C4-2B (cell line): ENCODE data around the gene PDE4D.

ENCODE experiments used
- H3K27ac ChIP-seq: fragments of 450-650 bp; 2 replicates; pipeline ENCODE4 v1.5.1; 2017
- ZFX ChIP-seq: fragments of 450-650 bp; IDR thresholded peaks from 2 replicates; pipeline ENCODE4 v1.6.1; 2017
- TF ChIP-seq, protein P1 (sequence below): fragments of 450-650 bp; conservative IDR thresholded peaks from 2 replicates; pipeline ENCODE4 v1.5.1; 2017; ENCODE audit warnings: mild to moderate bottlenecking

The PDE4D gene

DNA sequence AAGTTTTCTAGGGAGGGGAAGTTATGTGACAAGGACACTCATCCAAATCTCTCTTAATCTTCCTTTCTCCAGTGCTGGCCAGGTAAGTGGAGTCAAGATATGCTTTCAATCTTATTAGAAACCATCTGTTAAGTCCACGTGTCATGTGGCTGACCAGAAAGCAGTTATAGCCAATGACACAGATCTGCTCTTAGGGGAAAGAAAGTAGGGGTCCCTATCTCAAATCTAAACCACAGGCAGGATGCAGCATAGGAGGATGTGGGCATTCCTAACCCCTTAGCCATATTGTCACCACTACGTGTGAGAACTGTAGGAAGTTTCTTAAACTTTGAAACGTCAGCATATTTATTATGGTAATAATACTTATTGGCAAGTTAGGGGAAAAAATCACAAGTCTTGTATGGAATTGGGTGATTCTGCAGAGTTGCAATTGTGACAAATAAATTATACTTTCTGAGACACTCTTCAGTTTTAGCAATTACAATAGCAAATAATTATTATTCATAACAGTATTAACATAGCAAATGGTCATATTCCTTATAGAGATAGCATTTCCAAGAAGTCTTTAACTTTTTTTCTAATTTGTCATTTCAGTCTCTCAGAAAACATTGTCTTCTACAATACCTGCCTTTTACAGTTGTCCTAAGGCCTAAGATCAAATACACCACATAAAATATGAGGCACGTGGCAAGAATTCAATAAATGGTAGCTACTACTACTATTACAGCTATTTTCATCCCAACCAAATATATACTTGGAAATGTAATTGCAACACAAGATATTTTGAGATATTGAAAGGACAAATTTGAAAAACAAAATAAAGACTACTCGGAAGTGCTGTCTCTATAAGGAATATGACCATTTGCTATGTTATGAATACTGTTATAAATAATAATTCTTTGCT lies 236.9 kb downstream of the PDE4D start:
- TF ChIP-seq, protein P1, sequence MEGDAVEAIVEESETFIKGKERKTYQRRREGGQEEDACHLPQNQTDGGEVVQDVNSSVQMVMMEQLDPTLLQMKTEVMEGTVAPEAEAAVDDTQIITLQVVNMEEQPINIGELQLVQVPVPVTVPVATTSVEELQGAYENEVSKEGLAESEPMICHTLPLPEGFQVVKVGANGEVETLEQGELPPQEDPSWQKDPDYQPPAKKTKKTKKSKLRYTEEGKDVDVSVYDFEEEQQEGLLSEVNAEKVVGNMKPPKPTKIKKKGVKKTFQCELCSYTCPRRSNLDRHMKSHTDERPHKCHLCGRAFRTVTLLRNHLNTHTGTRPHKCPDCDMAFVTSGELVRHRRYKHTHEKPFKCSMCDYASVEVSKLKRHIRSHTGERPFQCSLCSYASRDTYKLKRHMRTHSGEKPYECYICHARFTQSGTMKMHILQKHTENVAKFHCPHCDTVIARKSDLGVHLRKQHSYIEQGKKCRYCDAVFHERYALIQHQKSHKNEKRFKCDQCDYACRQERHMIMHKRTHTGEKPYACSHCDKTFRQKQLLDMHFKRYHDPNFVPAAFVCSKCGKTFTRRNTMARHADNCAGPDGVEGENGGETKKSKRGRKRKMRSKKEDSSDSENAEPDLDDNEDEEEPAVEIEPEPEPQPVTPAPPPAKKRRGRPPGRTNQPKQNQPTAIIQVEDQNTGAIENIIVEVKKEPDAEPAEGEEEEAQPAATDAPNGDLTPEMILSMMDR = no peak
- no peak for TF ChIP-seq ZFX
- H3K27ac ChIP-seq = no peak overlapping the region

DNA sequence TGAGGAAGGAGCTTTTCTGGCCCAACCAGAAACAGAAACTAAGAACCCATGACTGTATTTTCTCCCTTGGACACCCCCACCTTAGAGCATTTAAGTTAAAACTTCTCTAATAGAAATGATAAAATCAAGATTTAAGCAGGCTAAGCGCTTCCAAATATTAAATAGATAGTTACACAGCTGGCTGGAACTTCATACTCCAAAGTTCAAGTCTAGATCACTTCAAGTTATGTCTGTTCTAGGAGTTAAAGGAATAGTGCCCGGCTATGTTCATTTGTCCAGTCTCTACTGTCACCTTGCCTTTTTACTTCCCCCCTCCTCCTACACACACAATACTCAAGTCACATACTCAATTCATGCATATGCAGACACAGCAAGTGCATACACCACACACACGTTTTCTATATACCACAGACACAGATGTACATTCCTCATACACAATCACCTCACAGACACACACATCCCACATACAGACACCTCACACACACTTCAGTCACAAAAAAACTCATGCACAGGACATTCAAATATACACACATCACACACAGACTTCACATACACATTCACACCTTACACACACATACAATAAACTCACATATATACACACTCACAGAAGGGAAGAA lies 237.7 kb downstream of the PDE4D start:
- no peak overlapping the region for H3K27ac ChIP-seq
- TF ChIP-seq ZFX = no peak
- TF ChIP-seq, protein P1 = no peak

DNA sequence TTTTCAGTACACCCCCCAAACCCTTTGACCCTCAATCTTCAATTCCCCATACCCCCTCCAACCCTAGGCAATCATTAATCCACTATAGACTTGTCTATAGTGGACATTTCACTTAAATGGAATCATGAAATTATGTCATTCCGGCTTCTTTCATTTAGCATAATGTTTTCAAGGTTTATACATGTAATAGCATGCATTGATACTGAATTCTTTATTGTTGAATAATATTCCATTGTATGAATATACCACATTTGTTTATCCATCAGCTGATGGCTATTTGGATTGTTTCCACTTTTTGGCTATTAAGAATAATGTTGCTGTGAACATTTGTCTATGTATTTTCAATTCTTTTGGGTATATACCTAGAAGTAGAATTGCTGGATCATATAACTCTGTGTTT lies 238.8 kb downstream of the PDE4D start:
- TF ChIP-seq ZFX = no peak
- TF ChIP-seq, protein P1 = no peak
- no peak overlapping the region for H3K27ac ChIP-seq

DNA sequence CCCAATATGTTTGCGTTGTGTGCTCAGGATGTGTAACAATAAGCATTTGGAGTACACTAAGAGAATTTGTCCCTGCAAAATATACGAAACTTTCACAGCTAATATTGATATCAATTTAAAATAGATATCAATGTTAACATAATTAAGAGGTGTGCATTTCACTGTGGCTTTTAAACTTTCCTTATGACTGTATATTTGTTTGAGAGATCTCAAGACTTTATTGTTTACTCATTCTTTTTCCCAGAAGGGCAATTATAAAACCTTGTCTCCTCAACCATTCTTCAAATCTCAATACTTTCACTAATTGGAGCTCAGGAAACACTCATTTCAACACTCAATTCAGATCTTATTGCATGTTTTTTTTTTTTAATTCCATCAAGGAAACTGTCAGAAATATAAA lies 241.1 kb downstream of the PDE4D start:
- TF ChIP-seq, protein P1 = no peak
- TF ChIP-seq ZFX = no peak

DNA sequence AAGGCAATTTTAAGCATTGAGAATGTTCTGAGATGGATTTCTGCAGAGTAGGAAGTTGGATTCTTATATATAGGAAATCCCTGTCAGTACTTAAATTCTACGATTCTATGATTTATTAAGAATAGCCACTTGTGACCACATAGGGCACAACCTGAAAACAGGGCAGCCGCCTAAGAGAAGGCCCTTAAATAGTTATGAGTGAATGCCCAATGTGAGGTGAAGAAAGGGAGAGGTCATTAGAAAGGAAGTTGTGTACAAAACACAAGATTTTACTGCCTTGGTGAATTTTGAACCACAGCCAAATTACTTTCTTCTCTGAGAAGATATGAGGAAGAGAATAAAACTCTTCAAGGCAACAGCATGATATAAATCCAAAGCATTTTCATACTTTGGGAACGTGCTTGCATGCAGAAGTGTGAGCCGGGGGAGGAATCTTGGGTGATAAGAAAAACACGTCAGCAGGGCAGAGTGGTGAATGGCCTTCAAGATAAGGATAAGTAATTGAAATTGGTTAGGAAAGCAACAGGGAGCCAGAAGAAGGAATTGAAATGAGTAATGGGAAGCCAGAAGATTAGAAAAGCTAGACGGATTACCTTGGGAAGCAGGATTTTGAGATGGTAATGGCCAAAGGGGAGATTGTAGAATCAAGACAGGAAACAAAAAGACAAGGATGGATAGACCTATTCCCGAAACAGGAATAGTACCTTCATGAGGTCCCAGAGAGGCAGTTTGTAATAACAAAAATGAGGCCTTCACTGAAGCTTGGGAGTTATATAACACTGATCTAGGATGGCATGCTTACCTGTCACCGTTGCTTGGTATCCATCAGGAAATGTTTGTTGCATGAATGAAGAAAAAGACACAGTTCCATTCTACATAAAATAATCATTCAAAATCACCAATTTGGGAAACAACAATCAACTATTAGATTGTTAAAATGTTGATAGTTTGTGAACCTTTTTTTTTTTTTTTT lies 244.3 kb downstream of the PDE4D start:
- H3K27ac ChIP-seq = no peak overlapping the region
- TF ChIP-seq, protein P1 = no peak
- TF ChIP-seq ZFX = no peak

More for the DNA sequence above, 241.1 kb downstream of the PDE4D start:
- no peak overlapping the region for H3K27ac ChIP-seq

DNA sequence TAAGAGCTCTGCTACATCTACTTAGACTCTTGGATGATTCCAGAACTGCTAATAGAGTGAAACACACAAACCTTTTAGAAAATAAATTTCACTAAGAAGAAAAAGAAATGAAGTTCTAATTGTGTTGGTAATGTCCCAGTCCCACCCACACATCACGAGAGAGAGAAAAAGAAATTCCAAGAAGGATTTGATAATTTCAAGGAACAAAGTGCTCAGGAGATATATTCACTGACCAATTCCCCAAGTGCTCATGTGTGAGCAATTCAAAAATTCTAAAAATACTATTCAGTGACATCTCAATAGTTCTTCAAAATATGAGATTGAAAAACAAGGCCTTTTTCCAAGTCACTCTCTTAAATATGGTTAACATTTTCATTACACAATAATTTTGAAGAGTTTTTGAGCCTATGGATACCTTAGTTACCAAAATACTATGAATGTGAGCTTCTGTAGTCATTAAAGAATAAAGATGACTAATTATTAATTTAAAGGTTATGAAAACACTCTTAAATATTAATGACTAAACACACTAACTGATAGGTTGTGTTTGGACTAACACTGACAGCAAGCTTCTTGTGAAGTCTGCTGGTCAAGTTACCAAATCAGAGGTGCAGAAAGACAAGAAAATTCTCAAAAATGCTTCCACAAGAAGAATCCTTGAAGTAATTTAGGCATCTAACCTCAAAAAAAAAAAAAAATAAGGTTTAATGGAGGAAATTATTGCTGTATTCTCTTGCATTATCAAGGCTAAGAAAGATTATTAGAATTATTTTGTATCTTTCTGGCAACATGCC lies 245.3 kb downstream of the PDE4D start:
- no peak overlapping the region for H3K27ac ChIP-seq
- TF ChIP-seq ZFX = no peak
- TF ChIP-seq, protein P1 = no peak
